GM12874 (cell line): ENCODE results near the gene ZNF618.

Experiments
- CTCF ChIP-seq: IDR thresholded peaks from 2 replicates; pipeline ENCODE4 v1.5.1; 2011; ENCODE audit warnings: low read depth, mild to moderate bottlenecking, control low read depth, low read length, moderate library complexity; ENCODE audit not compliant: insufficient read depth

The ZNF618 gene

GRCh38 chr9:113882636-113883164 lies 6.6 kb downstream of the ZNF618 start:
- no peak for TF ChIP-seq CTCF

DNA sequence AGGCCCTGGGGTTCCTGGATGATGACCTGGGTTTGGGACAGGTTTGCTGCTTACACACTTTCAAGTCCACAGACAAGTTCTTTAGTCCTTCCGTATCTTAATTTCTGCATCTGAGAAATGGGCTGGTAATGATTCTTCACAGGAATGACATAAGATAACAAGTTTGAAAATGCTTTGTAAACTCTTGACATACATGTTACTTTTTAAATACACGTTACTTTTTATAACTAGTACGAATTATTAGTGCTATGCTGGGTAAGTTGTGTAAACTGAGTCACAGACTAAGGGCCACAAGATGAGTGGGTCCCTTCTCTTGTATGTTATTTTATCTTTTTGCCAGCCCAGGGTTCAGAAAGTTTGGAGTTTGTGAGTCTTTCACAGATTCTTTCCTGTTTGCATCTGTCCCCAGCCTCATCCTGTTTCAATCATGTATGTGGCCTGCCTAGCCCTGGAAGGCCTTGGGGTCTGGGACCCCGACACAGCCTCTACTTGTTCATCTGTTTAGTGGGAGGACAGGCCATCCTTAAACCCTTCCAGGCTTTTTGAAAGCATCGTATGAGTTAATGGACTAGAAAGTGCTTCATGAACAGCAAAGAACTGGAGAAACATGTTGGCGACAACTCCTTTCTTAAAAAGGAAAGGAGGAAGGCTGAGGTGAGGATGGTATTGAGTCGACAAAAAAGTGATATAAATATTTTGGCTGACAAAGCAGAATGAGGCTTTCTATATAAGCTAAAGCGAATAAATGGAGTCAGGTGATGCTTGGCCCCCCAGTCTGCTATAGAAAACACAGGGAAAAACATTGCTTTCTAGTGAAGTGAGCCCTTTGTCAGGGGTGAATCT lies 9.3 kb downstream of the ZNF618 start:
- no peak for TF ChIP-seq CTCF

GRCh38 chr9:113886026-113886369 lies 9.9 kb downstream of the ZNF618 start:
- no peak for TF ChIP-seq CTCF

GRCh38 chr9:113886466-113886865 lies 10.4 kb downstream of the ZNF618 start:
- TF ChIP-seq CTCF: no peak

GRCh38 chr9:113886933-113887332 lies 10.8 kb downstream of the ZNF618 start:
- no peak for TF ChIP-seq CTCF

GRCh38 chr9:113887436-113887835 lies 11.3 kb downstream of the ZNF618 start:
- TF ChIP-seq CTCF: no peak

- no peak for TF ChIP-seq CTCF
Observed at GRCh38 chr9:113888336-113888735, 12.2 kb downstream of the ZNF618 start.
